ENCODE measurements around the gene ZNF860. TPM values are rescaled to one million over a fixed set of nuclear protein-coding genes. Genes with fewer than 3 reads are reported as not detected.

ZNF860 gene
- total and polyA plus RNA-seq, 2 donors (not counting 3 experiments of a cell fraction or from before 2014, with no cell fraction given) = 0.19 to 0.73 TPM

DNA sequence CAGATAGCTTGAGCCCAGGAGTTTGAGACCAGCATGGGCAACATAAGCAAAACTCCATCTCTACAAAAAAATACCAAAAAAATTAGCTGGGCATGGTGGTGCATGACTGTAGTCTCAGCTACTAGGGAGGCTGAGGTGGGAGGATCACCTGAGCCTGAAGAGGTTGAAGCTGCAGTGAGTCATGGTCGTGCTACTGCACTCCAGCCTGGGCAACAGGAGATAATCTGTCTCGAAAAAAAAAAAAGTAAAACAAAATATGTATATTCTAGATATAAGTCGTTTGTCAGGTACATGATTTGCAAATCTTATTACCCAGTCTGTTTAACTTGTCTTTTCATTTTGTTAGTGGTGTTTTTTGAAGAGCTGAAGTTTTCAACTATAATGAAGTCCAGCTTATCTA, 40.2 kb downstream of the ZNF860 start:
- ChIA-PET POLR2A (interaction anchor here (0.7 kb wide), 1 partner anchor 119 kb away, joined by 5 read pairs; no protein-coding TSS in a partner anchor), CTCF (interaction anchor here (0.7 to 2.0 kb wide), 4 partner anchors 11 to 132 kb away, joined by 3 to 14 read pairs (median 4); no protein-coding TSS in a partner anchor)
- no peak overlapping the region for H3K4me3 ChIP-seq (replicated peaks in 1 of 3; ENCODE audit: insufficient read depth in 1 of 3, low read depth in 1 of 3, low read length in 3 of 3)
- FAIRE-seq = no peak
- no peak overlapping the region for H3K9ac ChIP-seq (replicated peaks; ENCODE audit: extremely low read depth, insufficient read depth, low read length)
- no peaks in the 10 kb centered on the region for H3K9me3 ChIP-seq (replicated peaks; ENCODE audit: control insufficient read depth, insufficient read depth, low read length)
- no peak overlapping the region for H2AFZ ChIP-seq (ENCODE audit: low read depth, low read length)
- no peak for DNase-seq (ENCODE audit: low read depth, low spot score)
- no peak overlapping the region for H3K27ac ChIP-seq (ENCODE audit: insufficient read depth, low read depth, low read length)
- no TSS peak for BruUV-seq (replicated peaks)
- peaks cover 0 to 3% of the 10 kb centered on the region in 2 experiments for H3K27me3 ChIP-seq (ENCODE audit: control insufficient read depth in 2 of 2, insufficient read depth in 2 of 2, low read length in 2 of 2)
- intact Hi-C loops (cut with micrococcal nuclease) (no loop called here), dilution Hi-C loops (cut with MboI; ENCODE audit: extremely low pct_ligation_motif_present, low sequenced_read_pairs) (no loop called here)
- H3K36me3 ChIP-seq (ENCODE audit: control insufficient read depth in 2 of 2, extremely low read depth in 1 of 2, insufficient read depth in 2 of 2, low read length in 2 of 2) = no peaks in the 10 kb centered on the region
- H3K9me1 ChIP-seq (replicated peaks; ENCODE audit: control insufficient read depth, extremely low read depth, insufficient read depth, low read length) = no peaks in the 10 kb centered on the region
- no peaks in the 10 kb centered on the region for H4K20me1 ChIP-seq (replicated peaks; ENCODE audit: control insufficient read depth, extremely low read depth, insufficient read depth, low read length)
- TF ChIP-seq POLR2A (IDR thresholded peaks at IDR 0.05; ENCODE audit: low read depth, low read length) (no peak), EZH2 (IDR thresholded peaks at IDR 0.05; ENCODE audit: borderline replicate concordance, low read depth, low read length, severe bottlenecking) (no peak), POLR2AphosphoS5 (IDR thresholded peaks at IDR 0.05; ENCODE audit: insufficient read depth, low read depth, low read length) (no peak), GATA2 (IDR thresholded peaks at IDR 0.05; ENCODE audit: insufficient read depth, insufficient read length, low read depth, low read length) (no peak), MYC (IDR thresholded peaks at IDR 0.05; ENCODE audit: low read depth, low read length) (no peak), FOS (IDR thresholded peaks at IDR 0.05; ENCODE audit: borderline replicate concordance, insufficient read depth, low read length) (no peak), JUN (IDR thresholded peaks at IDR 0.05; ENCODE audit: borderline replicate concordance, insufficient read depth, insufficient read length, low read depth) (no peak)
- TF ChIP-seq, protein P1, sequence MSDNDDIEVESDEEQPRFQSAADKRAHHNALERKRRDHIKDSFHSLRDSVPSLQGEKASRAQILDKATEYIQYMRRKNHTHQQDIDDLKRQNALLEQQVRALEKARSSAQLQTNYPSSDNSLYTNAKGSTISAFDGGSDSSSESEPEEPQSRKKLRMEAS (IDR thresholded peaks at IDR 0.05; ENCODE audit: insufficient read depth, insufficient read length) = no peak
- TF ChIP-seq, protein P2, sequence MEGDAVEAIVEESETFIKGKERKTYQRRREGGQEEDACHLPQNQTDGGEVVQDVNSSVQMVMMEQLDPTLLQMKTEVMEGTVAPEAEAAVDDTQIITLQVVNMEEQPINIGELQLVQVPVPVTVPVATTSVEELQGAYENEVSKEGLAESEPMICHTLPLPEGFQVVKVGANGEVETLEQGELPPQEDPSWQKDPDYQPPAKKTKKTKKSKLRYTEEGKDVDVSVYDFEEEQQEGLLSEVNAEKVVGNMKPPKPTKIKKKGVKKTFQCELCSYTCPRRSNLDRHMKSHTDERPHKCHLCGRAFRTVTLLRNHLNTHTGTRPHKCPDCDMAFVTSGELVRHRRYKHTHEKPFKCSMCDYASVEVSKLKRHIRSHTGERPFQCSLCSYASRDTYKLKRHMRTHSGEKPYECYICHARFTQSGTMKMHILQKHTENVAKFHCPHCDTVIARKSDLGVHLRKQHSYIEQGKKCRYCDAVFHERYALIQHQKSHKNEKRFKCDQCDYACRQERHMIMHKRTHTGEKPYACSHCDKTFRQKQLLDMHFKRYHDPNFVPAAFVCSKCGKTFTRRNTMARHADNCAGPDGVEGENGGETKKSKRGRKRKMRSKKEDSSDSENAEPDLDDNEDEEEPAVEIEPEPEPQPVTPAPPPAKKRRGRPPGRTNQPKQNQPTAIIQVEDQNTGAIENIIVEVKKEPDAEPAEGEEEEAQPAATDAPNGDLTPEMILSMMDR (IDR thresholded peaks at IDR 0.05; ENCODE audit: extremely low read depth in 1 of 2, insufficient read depth in 1 of 2, low read depth in 1 of 2, low read length in 2 of 2) = no peak
- H3K4me2 ChIP-seq (ENCODE audit: insufficient read depth, low read length) = no peak overlapping the region
- no peaks in the 10 kb centered on the region for H3K4me1 ChIP-seq (ENCODE audit: control insufficient read depth, extremely low read depth, insufficient read depth, low read length)
- no peaks in the 10 kb centered on the region for H3K79me2 ChIP-seq (ENCODE audit: control insufficient read depth, insufficient read depth, low read length)

All from endothelial cell of umbilical vein (primary cell).